Kidney tubule cell (primary cell): ENCODE measurements around the gene SERPINE1.

Source experiments
- DNase-seq: peaks from one replicate; pipeline ENCODE4 v3.0.0-alpha.2; 2018; ENCODE audit warnings: low spot score

SERPINE1 gene

DNA sequence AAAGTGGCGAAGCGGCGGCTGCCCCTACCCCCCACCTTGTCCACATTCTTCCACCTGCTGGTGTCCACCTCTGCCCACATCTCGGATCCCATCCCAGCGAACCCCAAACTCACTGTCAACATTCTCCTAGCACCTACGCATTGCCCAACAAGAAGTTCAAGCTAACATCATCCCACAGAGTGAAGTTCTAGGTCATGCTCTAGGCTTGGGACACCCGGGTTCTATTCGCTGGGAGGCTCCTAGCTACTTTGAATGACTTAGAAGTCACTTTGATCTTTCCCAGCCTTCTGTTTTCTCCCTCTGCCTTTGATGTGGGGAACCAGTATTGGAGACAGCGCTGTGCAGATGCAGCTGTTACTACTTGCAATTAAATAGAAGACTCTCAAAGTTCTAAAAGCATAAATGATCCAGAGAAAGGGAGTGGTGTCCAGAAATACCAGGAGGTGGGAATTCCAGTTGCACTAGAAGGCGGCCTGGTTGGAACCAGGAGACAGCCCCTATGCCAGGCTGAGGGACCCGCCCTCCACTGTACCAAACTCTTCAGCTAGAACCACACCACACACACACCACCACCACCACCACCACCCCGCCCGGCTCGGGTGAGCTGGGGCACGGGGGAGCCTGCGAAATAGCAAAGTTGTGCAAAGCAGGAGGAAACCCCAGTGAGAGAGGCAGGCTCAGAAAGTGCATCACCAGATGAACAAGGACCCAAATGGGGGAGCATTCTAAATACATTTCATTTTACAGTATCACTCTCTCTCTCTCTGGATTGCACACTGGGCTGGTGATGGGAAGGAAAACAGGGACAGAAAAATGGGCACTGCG lies 43.9 kb downstream of the SERPINE1 start:
- DNase-seq = no peak

DNA sequence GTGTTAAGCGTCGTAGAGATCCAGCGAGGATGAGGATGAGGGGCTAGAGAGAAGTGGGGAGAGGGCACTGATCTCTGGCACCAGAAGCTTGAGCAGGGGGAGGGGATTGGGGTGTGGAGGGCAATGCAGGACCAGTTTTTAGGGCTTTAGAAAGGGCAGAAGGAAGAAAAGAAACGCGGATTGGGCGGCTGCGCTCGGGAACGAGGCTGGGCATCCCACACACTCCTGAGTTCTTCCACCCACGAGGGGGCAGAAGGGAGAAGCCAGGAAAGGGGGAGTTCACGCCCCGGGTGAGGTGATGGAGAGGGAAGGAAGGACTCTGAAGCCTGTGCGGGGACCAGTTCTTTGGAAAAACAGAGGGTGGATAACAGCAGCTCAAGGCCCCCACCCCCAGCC lies 44.5 kb downstream of the SERPINE1 start:
- no peak for DNase-seq

DNA sequence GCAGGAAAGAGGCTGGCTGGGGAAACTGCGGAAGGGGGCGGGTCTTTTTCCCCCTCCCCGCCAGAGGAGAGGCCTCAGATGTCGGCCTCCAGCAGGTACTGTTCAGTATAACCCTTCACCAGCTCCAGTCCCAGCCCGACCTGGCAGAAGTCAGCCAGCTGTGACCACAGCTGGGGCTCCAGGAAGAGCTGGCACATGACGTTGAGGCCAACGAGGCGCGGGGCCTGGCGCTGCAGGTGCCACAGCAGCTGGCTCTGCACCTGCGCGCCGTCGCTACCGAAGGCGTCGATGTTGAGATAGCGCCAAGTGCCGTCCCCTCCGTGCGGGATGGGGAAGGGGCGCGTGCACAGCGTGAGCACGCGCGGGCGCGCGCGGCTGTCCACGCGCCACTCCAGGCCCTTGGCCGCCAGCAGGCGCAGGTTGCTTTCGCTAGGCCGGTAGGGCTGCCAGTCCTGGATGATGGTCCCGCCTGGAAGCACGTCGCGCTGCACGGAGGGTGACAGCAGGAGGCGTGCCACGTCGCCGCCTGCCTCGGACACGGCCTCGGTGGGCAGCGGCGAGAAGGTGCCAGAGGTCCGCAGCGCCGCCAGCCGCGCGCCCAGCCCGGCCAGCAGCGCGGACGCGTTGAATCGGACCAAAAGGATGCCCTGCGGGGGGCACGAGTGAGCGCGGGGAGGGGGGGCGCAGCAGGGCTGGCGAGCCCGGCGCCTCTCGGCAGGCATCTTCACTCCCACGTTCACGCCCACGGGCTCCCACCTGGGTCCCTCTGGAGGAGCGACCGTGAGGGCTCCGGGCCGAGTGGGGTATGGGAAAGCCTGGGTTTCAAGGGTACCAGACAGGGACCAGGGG lies 45.3 kb downstream of the SERPINE1 start:
- peak; percentile 58 for DNase-seq

DNA sequence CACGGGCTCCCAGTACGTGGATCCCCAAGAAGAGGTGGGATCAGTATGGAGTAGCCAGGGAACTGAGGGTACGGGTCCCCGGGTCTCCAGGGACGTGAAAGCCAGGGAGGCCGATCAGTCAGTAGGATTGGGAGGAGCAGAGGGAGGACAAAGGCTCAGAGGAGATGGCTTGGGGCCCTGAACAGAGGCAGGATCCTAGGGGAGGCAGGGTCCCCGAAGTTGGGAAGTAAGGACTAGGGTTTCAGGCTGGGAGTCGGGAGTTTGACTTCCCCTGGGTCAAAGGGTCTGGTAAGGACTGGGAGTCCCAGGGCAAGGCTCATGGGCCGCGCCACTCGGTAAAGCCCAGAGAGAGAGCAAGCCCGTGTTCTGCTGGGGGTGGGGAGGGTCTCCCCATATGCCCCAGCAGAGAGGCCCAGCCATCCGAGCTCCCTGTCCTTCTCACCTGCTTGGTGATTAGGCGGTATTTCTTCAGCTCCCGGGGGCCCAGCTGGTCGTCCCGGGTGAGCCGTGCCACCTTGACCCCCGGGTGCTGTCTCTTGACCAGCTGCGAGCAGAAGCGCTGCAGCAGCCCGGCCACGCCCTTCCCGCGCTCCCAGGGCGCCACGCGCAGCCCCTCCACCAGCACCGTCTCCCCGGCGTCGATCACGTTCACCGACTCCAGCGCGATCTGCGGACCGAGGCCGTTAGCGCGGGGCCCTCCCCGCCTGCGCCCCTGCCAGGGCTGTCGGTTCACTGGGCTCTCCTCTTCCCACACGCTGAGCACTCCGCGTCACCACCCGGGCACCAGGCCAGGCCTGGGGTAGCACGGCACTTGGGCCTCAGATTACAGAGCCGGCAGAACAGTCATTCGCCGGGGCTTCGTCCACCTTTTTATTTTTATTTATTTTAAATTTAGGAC lies 46.2 kb downstream of the SERPINE1 start:
- peak; percentile 83 for DNase-seq

DNA sequence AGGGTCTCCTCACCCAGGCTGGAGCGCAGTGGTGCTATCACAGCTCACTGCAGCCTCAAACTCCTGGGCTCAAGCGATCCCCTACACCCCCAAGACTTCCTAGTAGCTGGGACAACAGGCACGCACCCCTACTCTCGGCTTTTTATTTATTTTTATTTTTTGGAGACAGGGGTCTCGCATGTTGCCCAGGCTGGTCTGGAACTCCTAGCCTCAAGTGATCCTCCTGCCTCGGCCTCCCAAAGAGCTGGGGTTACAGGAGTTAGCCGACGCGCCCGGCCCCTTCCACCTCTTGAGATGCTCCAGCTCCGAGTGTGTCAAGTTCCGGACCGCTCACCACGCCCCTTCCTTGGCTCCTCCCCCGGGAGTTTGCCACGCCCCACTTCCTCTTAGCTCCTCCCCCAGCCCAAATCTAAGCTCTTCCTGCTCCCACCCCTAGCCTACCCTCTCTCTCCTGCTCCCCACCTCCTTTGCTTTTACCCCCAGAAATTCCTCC lies 46.9 kb downstream of the SERPINE1 start:
- peak; percentile 60 for DNase-seq

DNA sequence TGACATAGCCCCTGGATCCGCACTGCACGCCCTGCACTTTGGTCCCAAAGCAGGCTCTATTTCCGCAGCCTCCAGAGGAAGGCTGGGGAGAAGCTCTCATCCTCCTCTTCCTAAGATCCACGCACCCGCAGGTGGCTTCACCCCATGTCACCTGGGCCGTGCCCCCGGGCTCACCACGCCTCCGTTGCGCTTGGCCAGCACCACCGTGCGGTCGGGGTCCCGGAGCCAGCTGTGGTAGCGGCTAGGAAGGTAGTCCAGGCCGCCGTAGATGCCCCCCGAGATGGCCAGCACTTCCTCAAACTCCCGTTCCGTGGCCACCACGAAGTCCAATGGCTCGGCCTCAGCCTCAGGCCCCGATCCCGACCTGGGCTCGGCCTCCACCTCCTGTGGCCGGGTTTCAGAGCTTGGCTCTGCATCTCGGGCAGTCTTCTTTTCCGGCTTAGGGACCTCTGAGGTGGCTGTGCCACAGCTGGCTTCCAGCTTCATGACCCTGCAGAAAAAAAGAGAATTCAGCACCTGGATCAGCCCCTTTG lies 47.5 kb downstream of the SERPINE1 start:
- no peak for DNase-seq

DNA sequence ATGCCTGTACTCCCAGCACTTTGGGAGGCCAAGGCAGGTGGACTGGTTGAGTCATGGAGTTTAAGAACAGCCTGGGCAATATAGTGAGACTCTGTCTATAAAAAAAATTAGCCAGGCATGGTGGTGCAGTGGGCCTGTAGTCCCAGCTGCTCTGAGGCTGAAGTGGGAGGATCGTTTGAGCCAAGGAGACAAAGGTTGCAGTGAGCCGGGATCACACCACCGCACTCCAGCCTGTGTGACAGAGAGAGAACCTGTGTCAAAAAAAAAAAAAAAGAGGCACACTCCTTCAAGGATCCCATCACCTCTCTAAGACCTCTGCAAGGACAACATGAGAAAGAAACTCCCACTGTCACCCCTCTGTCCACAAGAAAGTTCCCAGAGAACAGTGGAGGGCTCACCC lies 48.8 kb downstream of the SERPINE1 start:
- no peak for DNase-seq

DNA sequence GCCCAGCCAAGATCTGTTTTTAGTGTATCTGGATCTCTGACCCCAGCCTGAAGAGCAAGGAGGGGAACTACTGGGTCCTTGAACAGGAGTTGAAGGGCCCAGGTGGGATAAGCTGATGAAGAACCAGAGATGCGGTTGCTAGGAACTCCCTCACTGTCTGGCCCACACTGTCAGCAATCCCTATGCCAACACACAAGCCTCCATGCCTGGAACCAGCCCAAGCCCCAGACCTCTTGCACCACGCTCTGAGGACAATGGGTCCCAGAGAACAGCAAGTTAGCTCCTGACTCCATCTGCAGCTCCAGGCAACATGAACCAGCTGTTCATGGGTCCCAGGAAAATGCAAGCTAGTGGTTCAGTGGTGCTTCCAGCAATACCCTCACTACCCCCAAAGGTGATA lies 50.7 kb downstream of the SERPINE1 start:
- no peak for DNase-seq

DNA sequence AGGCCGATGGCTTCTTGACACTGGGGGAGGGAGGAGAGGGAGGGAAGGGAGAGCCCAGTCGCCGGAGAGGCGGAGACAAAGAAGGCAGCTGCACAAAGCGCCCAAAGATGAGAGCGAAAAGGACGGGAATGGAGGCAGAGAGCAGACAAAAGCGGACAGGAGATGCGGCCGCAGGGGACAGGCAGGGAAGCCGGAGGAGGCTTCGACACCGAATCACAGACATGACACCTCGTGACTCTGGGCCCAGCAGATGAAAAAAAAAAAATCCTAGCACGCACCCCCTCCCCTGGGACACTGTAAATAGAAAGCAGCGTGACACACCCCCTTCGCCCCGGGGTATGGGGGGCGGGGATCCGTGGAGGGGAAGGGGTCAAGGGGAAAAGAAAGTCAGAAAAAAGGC lies 52.2 kb downstream of the SERPINE1 start:
- DNase-seq = no peak

DNA sequence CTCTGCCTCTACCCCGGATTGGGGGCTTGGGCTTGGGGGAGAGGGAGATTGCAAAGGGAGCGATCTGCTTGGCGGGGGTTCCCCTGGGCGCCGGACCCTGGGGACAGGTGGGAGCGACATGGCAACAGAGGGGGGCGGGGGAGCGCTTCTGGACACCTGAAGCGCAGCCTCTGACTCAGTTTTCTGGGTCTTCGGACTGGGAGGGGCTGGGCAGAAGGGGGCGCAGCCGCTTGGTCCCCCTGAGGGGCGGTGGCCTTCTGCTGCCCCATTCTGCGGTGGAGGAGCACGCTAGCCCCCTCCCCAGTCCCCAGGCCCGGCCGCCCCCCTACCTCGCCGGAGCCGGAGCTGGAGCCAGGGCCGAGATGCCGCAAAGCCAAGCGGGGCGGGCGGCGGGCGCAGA lies 52.8 kb downstream of the SERPINE1 start:
- DNase-seq = no peak

DNA sequence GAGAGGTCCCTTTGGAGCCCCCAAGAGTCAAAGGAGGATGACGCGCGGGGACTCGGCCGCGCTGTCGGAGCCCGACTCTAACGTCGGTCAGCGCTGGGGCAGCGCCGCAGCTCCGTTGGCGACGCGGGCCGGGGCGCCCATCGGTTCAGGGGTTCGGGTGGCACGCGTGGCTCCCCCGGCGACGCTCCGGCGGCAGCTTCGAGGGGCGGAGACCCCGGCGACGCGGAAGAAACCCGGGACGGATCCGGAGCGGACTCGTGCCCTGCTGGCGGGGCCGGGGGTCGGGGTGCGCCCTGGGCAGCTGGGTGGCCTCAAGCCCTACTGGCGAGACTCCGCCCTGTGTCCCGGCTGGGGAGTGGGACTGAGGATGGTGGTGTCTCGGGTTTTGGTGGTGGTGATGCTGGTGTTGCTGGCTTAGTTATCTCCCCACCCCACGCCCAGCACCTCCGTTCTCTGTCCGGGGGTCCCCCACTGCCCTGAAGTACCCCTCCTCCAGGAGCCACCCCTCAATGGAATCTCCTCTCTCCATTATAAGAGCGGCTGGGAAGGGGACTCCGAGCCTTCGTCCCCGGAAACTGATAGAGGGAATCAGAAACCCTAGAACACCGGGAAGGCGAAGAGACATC lies 53.3 kb downstream of the SERPINE1 start, which contains the start of gene NAT16:
TSS of gene NAT16 (minus strand) at position 164 of the 626 bp plus-strand sequence. CDS start 5,486 bp downstream, outside the sequence.
- DNase-seq = no peak

DNA sequence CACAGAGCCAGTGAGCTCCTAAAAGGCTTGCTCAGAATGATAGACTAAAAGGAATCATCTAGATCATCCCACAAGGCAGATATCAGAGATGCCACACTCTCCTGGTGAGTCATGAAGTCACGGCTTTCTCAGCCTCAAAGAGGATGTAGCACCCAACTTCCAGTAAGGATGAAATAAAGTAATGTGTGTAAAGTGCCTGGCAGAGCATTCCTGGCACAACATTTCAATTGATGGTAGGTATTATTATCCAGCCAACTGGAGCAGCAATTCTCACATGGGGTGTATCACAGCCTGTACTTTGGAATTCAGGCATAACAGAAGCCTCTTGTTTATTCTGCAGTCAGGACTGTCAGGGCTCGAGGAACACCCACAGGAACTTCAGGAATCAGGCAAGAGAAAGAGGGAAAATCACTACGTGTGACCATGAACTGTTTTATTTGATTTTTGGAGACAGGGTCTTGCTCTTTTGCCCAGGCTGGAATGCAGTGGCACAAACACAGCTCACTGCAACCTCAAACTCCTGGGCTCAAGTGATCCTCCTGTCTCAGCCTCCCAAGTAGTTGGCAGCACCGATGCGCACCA lies 58.4 kb downstream of the SERPINE1 start:
- peak; percentile 80 for DNase-seq

DNA sequence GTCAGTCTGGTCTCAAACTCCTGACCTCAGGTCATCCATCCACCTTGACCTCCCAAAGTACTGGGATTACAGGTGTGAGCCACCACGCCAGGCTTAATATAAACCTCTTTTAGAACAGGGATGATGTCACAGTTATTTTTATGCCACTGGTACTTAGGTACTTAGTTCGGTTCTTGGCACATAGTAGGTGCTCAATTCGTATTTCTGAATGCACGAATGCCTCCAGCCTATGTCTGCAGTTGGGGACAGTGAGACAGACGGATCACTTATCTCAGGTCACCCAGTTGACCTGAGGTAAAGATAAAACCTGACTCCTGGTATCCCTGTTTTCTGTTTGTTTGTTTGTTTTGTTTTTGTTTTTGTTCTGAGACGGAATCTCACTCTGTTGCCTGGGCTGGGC lies 59.3 kb downstream of the SERPINE1 start:
- DNase-seq = no peak

DNA sequence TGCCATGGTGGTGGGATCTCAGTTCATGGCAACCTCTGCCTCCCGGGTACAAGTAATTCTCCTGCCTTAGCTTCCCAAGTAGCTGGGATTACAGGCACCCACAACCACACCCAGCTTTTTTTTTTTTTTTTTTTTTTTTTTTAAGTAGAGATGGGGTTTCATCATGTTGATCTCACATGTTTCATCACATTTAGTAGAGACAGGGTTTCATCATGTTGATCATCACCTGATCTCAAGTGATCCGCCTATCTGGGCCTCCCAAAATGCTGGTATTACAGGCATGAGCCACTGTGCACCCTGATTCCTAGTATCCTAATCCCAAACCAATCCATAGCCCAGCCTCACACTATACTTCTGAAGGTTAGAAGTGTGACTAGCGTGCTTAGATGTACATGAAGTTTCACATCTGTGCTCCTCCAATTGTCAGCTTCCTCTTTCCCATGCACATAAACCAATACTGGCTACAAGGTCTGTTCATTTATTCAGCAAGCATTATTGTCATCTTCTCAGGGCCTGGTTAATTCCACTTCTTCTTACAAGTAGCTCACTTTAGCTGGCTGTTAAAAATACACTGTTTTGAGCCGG lies 60.0 kb downstream of the SERPINE1 start:
- no peak for DNase-seq
